HG02852 (cell line): ENCODE results near the gene PPME1.
A peak's percentile ranks its signal among the peaks of the same experiment; 100 is the strongest.

Experiments used
- ATAC-seq: cut with Tn5 transposase; IDR thresholded peaks from one replicate; pipeline ENCODE4 v1.9.1; 2021; ENCODE audit warnings: mild to moderate bottlenecking, moderate library complexity; ENCODE audit not compliant: unreplicated experiment

The PPME1 gene

GRCh38 chr11:74157169-74157568 is 13.9 kb upstream of the PPME1 start:
- no peak for ATAC-seq

- no peak for ATAC-seq
Measured at GRCh38 chr11:74159642-74160041, 11.4 kb upstream of the PPME1 start.

GRCh38 chr11:74162681-74163467 is 8.2 kb upstream of the PPME1 start:
- ATAC-seq, result peak; percentile 70

- ATAC-seq, result no peak
Measured at GRCh38 chr11:74168838-74169237, 2.3 kb upstream of the PPME1 start.

- no peak for ATAC-seq
Measured at GRCh38 chr11:74169738-74170458, 1.2 kb upstream of the PPME1 start.

- no peak for ATAC-seq
Measured at GRCh38 chr11:74171630-74171968, 510 bp downstream of the PPME1 start.

GRCh38 chr11:74171997-74172396 is 908 bp downstream of the PPME1 start:
- no peak for ATAC-seq

GRCh38 chr11:74175920-74176319 is 4.8 kb downstream of the PPME1 start:
- ATAC-seq, result no peak

- no peak for ATAC-seq
Measured at GRCh38 chr11:74179234-74180052, 8.4 kb downstream of the PPME1 start.

GRCh38 chr11:74182635-74183034 is 11.5 kb downstream of the PPME1 start:
- no peak for ATAC-seq

GRCh38 chr11:74185285-74185684 is 14.2 kb downstream of the PPME1 start:
- ATAC-seq, result no peak

- ATAC-seq, result no peak
Measured at GRCh38 chr11:74185695-74186094, 14.6 kb downstream of the PPME1 start.

- no peak for ATAC-seq
Measured at GRCh38 chr11:74195828-74196227, 24.7 kb downstream of the PPME1 start.

- no peak for ATAC-seq
Measured at GRCh38 chr11:74196781-74197486, 25.8 kb downstream of the PPME1 start.

- ATAC-seq, result no peak
Measured at GRCh38 chr11:74203966-74204365, 32.9 kb downstream of the PPME1 start.

GRCh38 chr11:74204701-74205100 is 33.6 kb downstream of the PPME1 start:
- no peak for ATAC-seq

GRCh38 chr11:74205181-74205580 is 34.1 kb downstream of the PPME1 start:
- ATAC-seq, result no peak

GRCh38 chr11:74206746-74207145 is 35.7 kb downstream of the PPME1 start:
- ATAC-seq, result no peak

GRCh38 chr11:74208507-74208906 is 37.4 kb downstream of the PPME1 start:
- no peak for ATAC-seq

GRCh38 chr11:74212533-74212932 is 41.4 kb downstream of the PPME1 start:
- no peak for ATAC-seq

- ATAC-seq, result no peak
Measured at GRCh38 chr11:74220376-74220775, 49.3 kb downstream of the PPME1 start.
